ENCODE results near the gene NUDT21. TPM values are rescaled to one million over a fixed set of nuclear protein-coding genes. Genes with fewer than 3 reads are reported as not detected.

NUDT21 gene
- total and polyA plus RNA-seq, 2 donors from 2014 or later, result 47.1 to 117 TPM

DNA sequence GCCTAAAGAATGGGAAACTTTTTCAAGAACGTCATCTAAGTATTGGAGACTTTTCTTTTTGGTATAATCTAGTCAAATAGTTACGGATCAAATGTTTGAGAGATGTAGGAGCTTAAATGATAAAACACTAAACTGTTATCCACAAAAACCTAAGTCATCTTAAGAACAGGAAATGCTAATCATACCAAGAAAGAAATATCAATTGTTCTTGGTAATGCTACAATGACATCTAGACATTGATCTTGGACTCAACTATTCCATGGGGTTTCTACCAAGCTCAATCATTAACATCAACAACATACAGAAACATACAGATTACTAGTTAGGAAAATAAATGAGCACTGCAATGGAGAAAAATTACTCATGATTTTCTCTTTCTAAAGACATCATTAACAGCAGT lies 3.8 kb downstream of the NUDT21 start:
- Histone ChIP-seq H3K4me3 (ENCODE audit: low read length in 3 of 3) (no peak overlapping the region), H3K27me3 (ENCODE audit: control insufficient read depth, insufficient read depth, low read length) (no peaks in the 10 kb centered on the region), H3K9me3 (ENCODE audit: control insufficient read depth in 2 of 3, insufficient read depth in 1 of 3, low read length in 3 of 3) (no peaks in the 10 kb centered on the region), H3K9ac (ENCODE audit: low read length in 3 of 3) (no peak overlapping the region), H3K27ac (ENCODE audit: low read depth in 2 of 2, low read length in 2 of 2) (no peak overlapping the region), H3K4me1 (ENCODE audit: control insufficient read depth in 2 of 3, insufficient read depth in 2 of 3, low read depth in 1 of 3, low read length in 3 of 3) (peaks cover 0 to 19% (median 11%) of the 10 kb centered on the region in 3 donors), H3K36me3 (ENCODE audit: control insufficient read depth in 2 of 3, insufficient read depth in 3 of 3, low read length in 3 of 3) (peaks cover 3 to 19% (median 3%) of the 10 kb centered on the region in 3 donors)
- no peak for DNase-seq
- TF ChIP-seq, protein P1, sequence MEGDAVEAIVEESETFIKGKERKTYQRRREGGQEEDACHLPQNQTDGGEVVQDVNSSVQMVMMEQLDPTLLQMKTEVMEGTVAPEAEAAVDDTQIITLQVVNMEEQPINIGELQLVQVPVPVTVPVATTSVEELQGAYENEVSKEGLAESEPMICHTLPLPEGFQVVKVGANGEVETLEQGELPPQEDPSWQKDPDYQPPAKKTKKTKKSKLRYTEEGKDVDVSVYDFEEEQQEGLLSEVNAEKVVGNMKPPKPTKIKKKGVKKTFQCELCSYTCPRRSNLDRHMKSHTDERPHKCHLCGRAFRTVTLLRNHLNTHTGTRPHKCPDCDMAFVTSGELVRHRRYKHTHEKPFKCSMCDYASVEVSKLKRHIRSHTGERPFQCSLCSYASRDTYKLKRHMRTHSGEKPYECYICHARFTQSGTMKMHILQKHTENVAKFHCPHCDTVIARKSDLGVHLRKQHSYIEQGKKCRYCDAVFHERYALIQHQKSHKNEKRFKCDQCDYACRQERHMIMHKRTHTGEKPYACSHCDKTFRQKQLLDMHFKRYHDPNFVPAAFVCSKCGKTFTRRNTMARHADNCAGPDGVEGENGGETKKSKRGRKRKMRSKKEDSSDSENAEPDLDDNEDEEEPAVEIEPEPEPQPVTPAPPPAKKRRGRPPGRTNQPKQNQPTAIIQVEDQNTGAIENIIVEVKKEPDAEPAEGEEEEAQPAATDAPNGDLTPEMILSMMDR (IDR thresholded peaks at IDR 0.05; ENCODE audit: borderline replicate concordance, extremely low read depth, insufficient read depth), result no peak
- intact Hi-C loops (cut with DNase I), result no loop called here
- no peak for FAIRE-seq

- Histone ChIP-seq H3K4me1 (ENCODE audit: control insufficient read depth in 2 of 3, insufficient read depth in 2 of 3, low read depth in 1 of 3, low read length in 3 of 3) (no peaks in the 10 kb centered on the region), H3K9ac (ENCODE audit: low read length in 3 of 3) (no peak overlapping the region), H3K27ac (ENCODE audit: low read depth in 2 of 2, low read length in 2 of 2) (no peak overlapping the region), H3K4me3 (ENCODE audit: low read length in 3 of 3) (no peak overlapping the region), H3K27me3 (ENCODE audit: control insufficient read depth, insufficient read depth, low read length) (no peaks in the 10 kb centered on the region), H3K36me3 (ENCODE audit: control insufficient read depth in 2 of 3, insufficient read depth in 3 of 3, low read length in 3 of 3) (peaks cover 15 to 33% (median 28%) of the 10 kb centered on the region in 3 donors), H3K9me3 (ENCODE audit: control insufficient read depth in 2 of 3, insufficient read depth in 1 of 3, low read length in 3 of 3) (no peaks in the 10 kb centered on the region)
- DNase-seq (no peak), FAIRE-seq (no peak)
- intact Hi-C loops (cut with DNase I), result no loop called here
- TF ChIP-seq, protein P1 (IDR thresholded peaks at IDR 0.05; ENCODE audit: borderline replicate concordance, extremely low read depth, insufficient read depth), result no peak
Observed at GRCh38 chr16:56438038-56438437, 13.1 kb downstream of the NUDT21 start.

GRCh38 chr16:56436258-56436657 lies 14.9 kb downstream of the NUDT21 start:
- Histone ChIP-seq H3K27me3 (ENCODE audit: control insufficient read depth, insufficient read depth, low read length) (no peaks in the 10 kb centered on the region), H3K36me3 (ENCODE audit: control insufficient read depth in 2 of 3, insufficient read depth in 3 of 3, low read length in 3 of 3) (peaks cover 16 to 37% (median 26%) of the 10 kb centered on the region in 3 donors), H3K9me3 (ENCODE audit: control insufficient read depth in 2 of 3, insufficient read depth in 1 of 3, low read length in 3 of 3) (no peaks in the 10 kb centered on the region), H3K4me3 (ENCODE audit: low read length in 3 of 3) (no peak overlapping the region), H3K4me1 (ENCODE audit: control insufficient read depth in 2 of 3, insufficient read depth in 2 of 3, low read depth in 1 of 3, low read length in 3 of 3) (peaks cover 0 to under 1% (median 0%) of the 10 kb centered on the region in 3 donors), H3K9ac (ENCODE audit: low read length in 3 of 3) (no peak overlapping the region), H3K27ac (ENCODE audit: low read depth in 2 of 2, low read length in 2 of 2) (no peak overlapping the region)
- DNase-seq, result no peak
- TF ChIP-seq, protein P1 (IDR thresholded peaks at IDR 0.05; ENCODE audit: borderline replicate concordance, extremely low read depth, insufficient read depth), result no peak
- no peak for FAIRE-seq
- intact Hi-C loops (cut with DNase I), result no loop called here

DNA sequence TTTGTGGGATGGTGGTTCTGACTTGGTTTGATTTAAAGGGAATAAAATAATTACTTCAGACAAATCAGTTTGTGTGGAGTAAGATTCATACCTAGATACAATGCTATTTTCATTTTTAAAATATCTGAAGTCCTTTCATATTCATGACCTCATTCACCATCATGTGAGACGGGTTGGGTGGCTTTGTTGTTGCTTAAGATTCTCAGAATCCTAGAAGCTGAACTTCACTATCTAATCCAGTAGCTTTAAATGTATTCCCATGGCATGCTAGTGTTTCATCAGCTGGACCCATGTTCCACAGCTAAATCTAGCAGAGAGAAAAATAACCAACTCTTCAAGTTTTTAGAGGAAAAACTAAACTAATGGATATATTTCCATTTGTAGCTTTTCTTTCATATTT lies 23.0 kb downstream of the NUDT21 start:
- no peak for DNase-seq
- Histone ChIP-seq H3K4me3 (ENCODE audit: low read length in 3 of 3) (no peak overlapping the region), H3K9ac (ENCODE audit: low read length in 3 of 3) (no peak overlapping the region), H3K27me3 (ENCODE audit: control insufficient read depth, insufficient read depth, low read length) (no peaks in the 10 kb centered on the region), H3K4me1 (ENCODE audit: control insufficient read depth in 2 of 3, insufficient read depth in 2 of 3, low read depth in 1 of 3, low read length in 3 of 3) (peaks cover 1 to 10% (median 2%) of the 10 kb centered on the region in 3 donors), H3K27ac (ENCODE audit: low read depth in 2 of 2, low read length in 2 of 2) (no peak overlapping the region), H3K9me3 (ENCODE audit: control insufficient read depth in 2 of 3, insufficient read depth in 1 of 3, low read length in 3 of 3) (no peaks in the 10 kb centered on the region), H3K36me3 (ENCODE audit: control insufficient read depth in 2 of 3, insufficient read depth in 3 of 3, low read length in 3 of 3) (peaks cover 0 to 14% (median 2%) of the 10 kb centered on the region in 3 donors)
- FAIRE-seq, result no peak
- intact Hi-C loops (cut with DNase I), result no loop called here
- TF ChIP-seq, protein P1 (IDR thresholded peaks at IDR 0.05; ENCODE audit: borderline replicate concordance, extremely low read depth, insufficient read depth), result no peak

Data from kidney (tissue), 14 donors.